Trophoblast cell (in vitro differentiated cells and primary cell): ENCODE measurements around the gene PPM1H.

Source experiments
- DNase-seq, 2 donors: peaks; one replicate each; pipeline ENCODE4 v3.0.0-alpha.2; 2016
- H2AFZ ChIP-seq: 2 replicates; pipeline ENCODE4 v1.6.1; 2013; ENCODE audit warnings: low read length, moderate library complexity, mild to moderate bottlenecking; ENCODE audit not compliant: insufficient read depth, poor library complexity
- H2AK5ac ChIP-seq: 2 replicates; pipeline ENCODE4 v1.6.1; 2013; ENCODE audit warnings: mild to moderate bottlenecking, low read length
- H2BK120ac ChIP-seq: 2 replicates; pipeline ENCODE4 v1.6.1; 2013; ENCODE audit warnings: low read length, mild to moderate bottlenecking, moderate library complexity; ENCODE audit not compliant: insufficient read depth, poor library complexity
- H2BK12ac ChIP-seq: 2 replicates; pipeline ENCODE4 v1.6.1; 2013; ENCODE audit warnings: mild to moderate bottlenecking, low read length, moderate library complexity
- H2BK5ac ChIP-seq: 2 replicates; pipeline ENCODE4 v1.6.1; 2013; ENCODE audit warnings: low read length, low read depth, moderate library complexity, mild to moderate bottlenecking; ENCODE audit not compliant: poor library complexity
- H3K14ac ChIP-seq: 2 replicates; pipeline ENCODE4 v1.6.1; 2013; ENCODE audit warnings: mild to moderate bottlenecking, low read length
- H3K18ac ChIP-seq: 2 replicates; pipeline ENCODE4 v1.6.1; 2013; ENCODE audit warnings: mild to moderate bottlenecking, low read length
- H3K23ac ChIP-seq: 2 replicates; pipeline ENCODE4 v1.6.1; 2013; ENCODE audit warnings: low read length
- H3K27ac ChIP-seq: 2 replicates; pipeline ENCODE4 v1.5.1; 2013; ENCODE audit warnings: low read depth, mild to moderate bottlenecking, inconsistent platforms, low read length, moderate library complexity
- H3K27me3 ChIP-seq: 2 replicates; pipeline ENCODE4 v1.6.1; 2013; ENCODE audit warnings: inconsistent platforms, mild to moderate bottlenecking, low read length, moderate library complexity; ENCODE audit not compliant: insufficient read depth
- H3K36me3 ChIP-seq, 2 experiments: 1 replicate in 1 of 2; 2 replicates in 1 of 2; pipeline ENCODE4 v1.6.1; 2013; ENCODE audit warnings: low read length in 2 of 2, mild to moderate bottlenecking in 2 of 2, moderate library complexity in 1 of 2; ENCODE audit not compliant: insufficient read depth in 2 of 2, control insufficient read depth in 1 of 2
- H3K4ac ChIP-seq: 2 replicates; pipeline ENCODE4 v1.6.1; 2013; ENCODE audit warnings: low read depth, mild to moderate bottlenecking, low read length, moderate library complexity
- H3K4me1 ChIP-seq, 2 experiments: 1 replicate in 1 of 2; 2 replicates in 1 of 2; pipeline ENCODE4 v1.6.1; 2013; ENCODE audit warnings: low read length in 2 of 2, mild to moderate bottlenecking in 2 of 2, moderate library complexity in 1 of 2; ENCODE audit not compliant: insufficient read depth in 2 of 2, control insufficient read depth in 1 of 2
- H3K4me2 ChIP-seq: 2 replicates; pipeline ENCODE4 v1.6.1; 2013; ENCODE audit warnings: inconsistent platforms, mild to moderate bottlenecking, low read length, moderate library complexity
- H3K4me3 ChIP-seq: 2 replicates; pipeline ENCODE4 v1.5.1; 2013; ENCODE audit warnings: mild to moderate bottlenecking, low read depth, low read length, inconsistent platforms
- H3K79me1 ChIP-seq: one replicate; pipeline ENCODE4 v1.6.1; 2013; ENCODE audit warnings: low read length
- H3K79me2 ChIP-seq: 2 replicates; pipeline ENCODE4 v1.6.1; 2013; ENCODE audit warnings: low read length, mild to moderate bottlenecking; ENCODE audit not compliant: control insufficient read depth, insufficient read depth, poor library complexity
- H3K9ac ChIP-seq: 2 replicates; pipeline ENCODE4 v1.6.1; 2013; ENCODE audit warnings: mild to moderate bottlenecking, low read length
- H3K9me3 ChIP-seq: 2 replicates; pipeline ENCODE4 v1.6.1; 2013; ENCODE audit warnings: low read depth, mild to moderate bottlenecking, control low read depth, inconsistent platforms, low read length; ENCODE audit not compliant: insufficient read depth
- H4K12ac ChIP-seq: 2 replicates; pipeline ENCODE4 v1.6.1; 2013; ENCODE audit warnings: low read depth, mild to moderate bottlenecking, low read length, moderate library complexity
- H4K8ac ChIP-seq: 2 replicates; pipeline ENCODE4 v1.6.1; 2013; ENCODE audit warnings: low read depth, mild to moderate bottlenecking, low read length, moderate library complexity
- H4K91ac ChIP-seq: one replicate; pipeline ENCODE4 v1.6.1; 2013; ENCODE audit warnings: low read depth, mild to moderate bottlenecking, low read length, moderate library complexity
- WGBS: extraction: QIAGEN DNeasy Blood & Tissue Kit; methylation state at CpG from one replicate; pipeline ENCODE4 v1.1.7; 2013; ENCODE audit warnings: missing lambda C conversion rate; ENCODE audit not compliant: insufficient read length, insufficient coverage; ENCODE audit errors: extremely low coverage; 5-methylcytosine and 5-hydroxymethylcytosine counted together

PPM1H gene

GRCh38 chr12:62868820-62869219 is 66.1 kb downstream of the PPM1H start:
- Histone ChIP-seq H3K79me1 (peaks cover 6% of the 10 kb centered on the region), H4K91ac (no peak overlapping the region), H3K27ac (no peak overlapping the region), H2AFZ (no peak overlapping the region), H3K18ac (no peak overlapping the region), H4K12ac (no peak overlapping the region), H3K4me1 (peaks cover 12 to 23% of the 10 kb centered on the region in 2 experiments), H2BK120ac (no peak overlapping the region), H3K9ac (no peak overlapping the region), H3K4me2 (no peak overlapping the region), H3K79me2 (no peaks in the 10 kb centered on the region), H3K4ac (no peak overlapping the region), H3K27me3 (no peaks in the 10 kb centered on the region), H3K23ac (no peak overlapping the region), H3K9me3 (no peaks in the 10 kb centered on the region), H2BK5ac (no peak overlapping the region), H2BK12ac (no peak overlapping the region), H3K14ac (no peak overlapping the region), H4K8ac (no peak overlapping the region), H3K36me3 (no peaks in the 10 kb centered on the region), H2AK5ac (no peak overlapping the region), H3K4me3 (no peak overlapping the region)
- WGBS: no CpG with 5 or more reads among the region's 1 CpG
- DNase-seq: no peak

DNA sequence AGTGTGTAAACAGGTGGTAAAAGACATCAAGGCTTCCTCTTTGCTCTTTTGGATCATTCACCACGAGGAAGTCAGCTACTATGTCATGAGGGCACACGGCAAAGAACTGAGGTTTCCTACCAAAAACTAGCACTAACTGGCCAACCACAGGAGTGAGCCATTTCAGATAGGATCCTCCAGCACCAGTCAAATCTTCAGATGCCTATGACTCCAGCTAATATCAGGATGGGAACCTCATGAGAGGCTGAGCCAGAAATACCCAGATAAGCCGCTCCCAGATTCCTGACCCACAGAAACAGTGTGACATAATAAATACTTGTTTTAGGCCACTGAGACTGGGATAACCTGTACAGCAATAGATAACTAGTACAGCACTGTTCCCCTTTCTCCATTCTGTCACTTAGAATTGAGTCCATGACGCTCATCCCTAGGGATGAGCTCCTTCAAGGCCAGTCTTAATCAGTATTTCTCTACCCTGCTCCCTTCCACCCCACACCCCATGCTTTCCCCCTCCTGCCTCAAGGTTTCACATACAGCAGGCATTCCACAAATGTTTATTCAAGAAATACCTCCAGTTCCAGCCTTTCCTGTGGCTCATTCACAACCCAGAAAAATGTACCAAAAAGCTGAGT is 68.4 kb downstream of the PPM1H start:
- H3K27ac ChIP-seq: peak overlapping the region; percentile 22
- H4K91ac ChIP-seq: no peak overlapping the region
- H2AK5ac ChIP-seq: no peak overlapping the region
- DNase-seq: peak; percentile 79 to 89
- H4K8ac ChIP-seq: no peak overlapping the region
- no peaks in the 10 kb centered on the region for H3K9me3 ChIP-seq
- peak overlapping the region; percentile 7 for H3K4me2 ChIP-seq
- no peaks in the 10 kb centered on the region for H3K36me3 ChIP-seq
- no peak overlapping the region for H4K12ac ChIP-seq
- peaks cover 11 to 16% of the 10 kb centered on the region in 2 experiments for H3K4me1 ChIP-seq
- no peak overlapping the region for H3K4me3 ChIP-seq
- WGBS: no CpG with 5 or more reads among the region's 4 CpGs
- no peak overlapping the region for H2BK120ac ChIP-seq
- H3K23ac ChIP-seq: no peak overlapping the region
- no peak overlapping the region for H3K4ac ChIP-seq
- no peaks in the 10 kb centered on the region for H3K27me3 ChIP-seq
- no peak overlapping the region for H3K9ac ChIP-seq
- H3K14ac ChIP-seq: no peak overlapping the region
- peaks cover 6% of the 10 kb centered on the region for H3K79me1 ChIP-seq
- no peaks in the 10 kb centered on the region for H3K79me2 ChIP-seq
- no peak overlapping the region for H2AFZ ChIP-seq
- H2BK12ac ChIP-seq: peak overlapping the region; percentile 52
- peak overlapping the region; percentile 47 for H2BK5ac ChIP-seq
- H3K18ac ChIP-seq: no peak overlapping the region

- Histone ChIP-seq H2AK5ac (no peak overlapping the region), H2BK5ac (no peak overlapping the region), H3K18ac (no peak overlapping the region), H3K23ac (no peak overlapping the region), H4K8ac (peak overlapping the region; percentile 62), H3K4ac (no peak overlapping the region), H3K79me1 (peaks cover 6% of the 10 kb centered on the region), H3K36me3 (no peaks in the 10 kb centered on the region), H3K4me1 (peaks cover 11 to 16% of the 10 kb centered on the region in 2 experiments), H3K14ac (no peak overlapping the region), H3K4me3 (no peak overlapping the region), H3K27ac (peak overlapping the region; percentile 22), H4K12ac (no peak overlapping the region), H3K9me3 (no peaks in the 10 kb centered on the region), H3K9ac (no peak overlapping the region), H3K79me2 (no peaks in the 10 kb centered on the region), H4K91ac (peak overlapping the region; percentile 5), H2BK120ac (no peak overlapping the region), H2BK12ac (peak overlapping the region; percentile 53), H3K27me3 (no peaks in the 10 kb centered on the region), H2AFZ (no peak overlapping the region), H3K4me2 (no peak overlapping the region)
- no CpG with 5 or more reads among the region's 4 CpGs for WGBS
- no peak for DNase-seq
Observed at GRCh38 chr12:62865937-62866336, 69.0 kb downstream of the PPM1H start.

DNA sequence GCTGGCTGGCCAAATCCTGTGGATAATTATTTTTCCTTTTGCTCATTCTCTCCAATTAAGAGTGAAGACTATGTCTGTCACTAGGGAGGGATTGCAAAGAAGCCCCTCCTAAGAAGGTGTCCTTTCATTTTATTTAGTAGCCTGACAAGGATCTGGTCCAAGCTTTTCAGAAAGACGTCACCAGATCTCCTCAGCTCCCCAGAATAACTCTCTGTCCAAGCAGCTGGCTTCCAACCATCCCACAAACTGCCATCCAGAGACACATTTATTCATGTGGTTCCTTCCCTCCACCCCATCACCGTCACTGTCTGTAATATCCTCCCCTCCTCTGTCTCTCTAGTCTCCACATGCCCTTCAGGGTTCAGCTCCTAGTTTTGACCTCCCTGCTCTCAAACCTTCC is 69.9 kb downstream of the PPM1H start:
- H3K27me3 ChIP-seq: no peaks in the 10 kb centered on the region
- peak overlapping the region; percentile 3 for H3K9ac ChIP-seq
- H4K12ac ChIP-seq: no peak overlapping the region
- no peak for DNase-seq
- H3K4ac ChIP-seq: no peak overlapping the region
- no peak overlapping the region for H4K8ac ChIP-seq
- WGBS: no CpG with 5 or more reads among the region's 2 CpGs
- no peak overlapping the region for H2BK5ac ChIP-seq
- H3K4me2 ChIP-seq: no peak overlapping the region
- H3K23ac ChIP-seq: no peak overlapping the region
- H2BK120ac ChIP-seq: no peak overlapping the region
- H2BK12ac ChIP-seq: no peak overlapping the region
- H2AFZ ChIP-seq: no peak overlapping the region
- H2AK5ac ChIP-seq: no peak overlapping the region
- no peaks in the 10 kb centered on the region for H3K36me3 ChIP-seq
- no peaks in the 10 kb centered on the region for H3K9me3 ChIP-seq
- H3K4me3 ChIP-seq: no peak overlapping the region
- H3K79me2 ChIP-seq: no peaks in the 10 kb centered on the region
- no peak overlapping the region for H3K14ac ChIP-seq
- peaks cover 6% of the 10 kb centered on the region for H3K79me1 ChIP-seq
- no peak overlapping the region for H3K18ac ChIP-seq
- no peak overlapping the region for H4K91ac ChIP-seq
- H3K4me1 ChIP-seq: peaks cover 11 to 16% of the 10 kb centered on the region in 2 experiments
- no peak overlapping the region for H3K27ac ChIP-seq
